NCI-H2196 (cell line): ENCODE data around the gene RETREG1.

Experiments
- DNase-seq: peaks from one replicate; lab custom pipeline; 2025; ENCODE audit not compliant: unreplicated experiment; lab: John Stamatoyannopoulos, UW

Gene RETREG1

GRCh38 chr5:16529306-16529705 lies 87.5 kb downstream of the RETREG1 start:
- no peak for DNase-seq

- no peak for DNase-seq
Observed at GRCh38 chr5:16528382-16529110, 88.3 kb downstream of the RETREG1 start.

- DNase-seq, result no peak
Observed at GRCh38 chr5:16525651-16526050, 91.1 kb downstream of the RETREG1 start.

GRCh38 chr5:16524286-16524685 lies 92.5 kb downstream of the RETREG1 start:
- DNase-seq, result no peak

- DNase-seq, result no peak
Observed at GRCh38 chr5:16521521-16522483, 95.0 kb downstream of the RETREG1 start.

GRCh38 chr5:16520841-16521240 lies 96.0 kb downstream of the RETREG1 start:
- no peak for DNase-seq

GRCh38 chr5:16519435-16519834 lies 97.4 kb downstream of the RETREG1 start:
- no peak for DNase-seq

- DNase-seq, result no peak
Observed at GRCh38 chr5:16518606-16519005, 98.2 kb downstream of the RETREG1 start.

- no peak for DNase-seq
Observed at GRCh38 chr5:16515532-16515931, 101.3 kb downstream of the RETREG1 start.

GRCh38 chr5:16510098-16510497 lies 106.7 kb downstream of the RETREG1 start:
- no peak for DNase-seq

GRCh38 chr5:16508730-16509531 lies 107.9 kb downstream of the RETREG1 start:
- no peak for DNase-seq

GRCh38 chr5:16507716-16508115 lies 109.1 kb downstream of the RETREG1 start:
- DNase-seq, result no peak

GRCh38 chr5:16505904-16506303 lies 110.9 kb downstream of the RETREG1 start:
- no peak for DNase-seq

- DNase-seq, result no peak
Observed at GRCh38 chr5:16505140-16505891, 111.5 kb downstream of the RETREG1 start.

- no peak for DNase-seq
Observed at GRCh38 chr5:16504571-16504970, 112.2 kb downstream of the RETREG1 start.

- DNase-seq, result no peak
Observed at GRCh38 chr5:16502866-16503265, 113.9 kb downstream of the RETREG1 start.

GRCh38 chr5:16500024-16500423 lies 116.8 kb downstream of the RETREG1 start:
- no peak for DNase-seq

GRCh38 chr5:16497546-16497945 lies 119.3 kb downstream of the RETREG1 start:
- DNase-seq, result no peak

GRCh38 chr5:16493261-16493660 lies 123.5 kb downstream of the RETREG1 start:
- no peak for DNase-seq

GRCh38 chr5:16492398-16493140 lies 124.2 kb downstream of the RETREG1 start:
- DNase-seq, result no peak
